ENCODE results near the gene TBCK.

GRCh38 chr4:106362086-106362825 is 46.2 kb upstream of the TBCK start:
- no peak for TF ChIP-seq CTCF (conservative IDR thresholded peaks at IDR 0.05; ENCODE audit: low read length)
- no peak for TF ChIP-seq EZH2phosphoT487 (IDR thresholded peaks at IDR 0.05; ENCODE audit: borderline replicate concordance, low read depth, low read length)

All from OCI-LY7 (cell line).